ENCODE results near the gene SMPD4.
"Not testable (repeated sequence)": the region's sequence is repeated elsewhere in the genome, so short reads cannot be mapped to it uniquely, and the experiment has no call there.

DNA sequence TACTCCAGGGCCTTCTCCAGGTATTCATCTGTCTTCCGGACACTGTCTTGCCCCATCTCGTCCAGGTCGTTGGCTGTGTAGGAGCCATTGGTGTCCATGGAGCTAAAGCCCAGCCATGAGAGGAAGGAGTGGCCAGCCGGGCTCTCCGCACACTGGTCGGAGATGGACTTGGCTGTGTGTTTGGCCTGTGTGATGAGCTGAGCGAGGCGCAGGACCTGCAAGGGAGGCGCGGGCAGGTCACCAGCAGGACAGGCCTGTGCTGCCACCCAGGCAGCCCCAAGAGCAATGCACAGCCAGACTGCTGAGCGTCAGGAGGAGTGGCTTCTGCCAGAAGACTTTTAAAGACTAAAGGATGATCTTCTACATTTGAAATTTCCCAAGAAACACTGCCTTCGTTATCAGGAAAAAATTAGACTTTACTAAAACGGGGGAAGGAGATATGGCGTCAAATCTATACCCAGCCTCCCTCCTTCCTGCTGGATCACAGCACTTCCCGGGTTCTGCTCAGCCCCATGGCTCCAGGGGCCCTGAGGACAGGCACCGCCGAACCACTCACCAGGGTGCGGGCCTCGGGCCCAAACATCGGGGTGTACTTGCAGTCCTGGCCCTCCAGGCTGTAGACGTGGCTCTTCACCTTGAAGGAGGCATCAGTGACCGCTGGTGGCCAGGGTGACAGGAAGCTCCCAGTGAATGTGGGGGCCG lies 27.5 kb downstream of the SMPD4 start:
- TF ChIP-seq POLR2A, POLR2AphosphoS5, EP300 (IDR thresholded peaks at IDR 0.05): not testable (repeated sequence)
- TF ChIP-seq, protein P1, sequence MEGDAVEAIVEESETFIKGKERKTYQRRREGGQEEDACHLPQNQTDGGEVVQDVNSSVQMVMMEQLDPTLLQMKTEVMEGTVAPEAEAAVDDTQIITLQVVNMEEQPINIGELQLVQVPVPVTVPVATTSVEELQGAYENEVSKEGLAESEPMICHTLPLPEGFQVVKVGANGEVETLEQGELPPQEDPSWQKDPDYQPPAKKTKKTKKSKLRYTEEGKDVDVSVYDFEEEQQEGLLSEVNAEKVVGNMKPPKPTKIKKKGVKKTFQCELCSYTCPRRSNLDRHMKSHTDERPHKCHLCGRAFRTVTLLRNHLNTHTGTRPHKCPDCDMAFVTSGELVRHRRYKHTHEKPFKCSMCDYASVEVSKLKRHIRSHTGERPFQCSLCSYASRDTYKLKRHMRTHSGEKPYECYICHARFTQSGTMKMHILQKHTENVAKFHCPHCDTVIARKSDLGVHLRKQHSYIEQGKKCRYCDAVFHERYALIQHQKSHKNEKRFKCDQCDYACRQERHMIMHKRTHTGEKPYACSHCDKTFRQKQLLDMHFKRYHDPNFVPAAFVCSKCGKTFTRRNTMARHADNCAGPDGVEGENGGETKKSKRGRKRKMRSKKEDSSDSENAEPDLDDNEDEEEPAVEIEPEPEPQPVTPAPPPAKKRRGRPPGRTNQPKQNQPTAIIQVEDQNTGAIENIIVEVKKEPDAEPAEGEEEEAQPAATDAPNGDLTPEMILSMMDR (IDR thresholded peaks at IDR 0.05) = not testable (repeated sequence)

Measured in upper lobe of left lung (tissue), 4 donors.